K562 (cell line): ENCODE measurements around the gene ZNF541. TPM values are rescaled to one million over a fixed set of nuclear protein-coding genes. Genes with fewer than 3 reads are reported as not detected.

Source experiments
- ZNF407 ChIP-seq: fragments of 450-650 bp; IDR thresholded peaks from 2 replicates; pipeline ENCODE4 v1.6.1; 2016; ENCODE audit warnings: low read depth
- ZNF785 ChIP-seq: fragments of 250-450 bp; sonication (Bioruptor Pico); IDR thresholded peaks from 2 replicates; pipeline ENCODE4 v1.4.0; 2020; ENCODE audit warnings: mild to moderate bottlenecking
- polyA plus RNA-seq, 8 experiments: library from polyadenylated mRNA; depleted of rRNA in 4 of 8; stranded (reverse) in 5 of 8; unstranded in 3 of 8; fragments of >200 nt; fragmentation: Nextera tagmentation in 2 of 8; fragmentation: Illumina TruSeq in 1 of 8; extraction: Ambion mirVana in 2 of 8; extraction: Trizol in 1 of 8; gene quantifications; 2 replicates each; pipeline versions ENCODE4 v1.2.1 to v1.2.3, GENCODE V29; 2011 to 2014; ENCODE audit warnings: inconsistent platforms in 1 of 8, missing spikeins in 1 of 8
- total RNA-seq, 7 experiments: library from RNA; depleted of rRNA in 6 of 7; stranded (reverse); fragments of >200 nt in 6 of 7; fragmentation: Illumina TruSeq in 2 of 7; extraction: Trizol in 2 of 7; gene quantifications; 2 replicates each; pipeline versions ENCODE4 v1.2.1 to v1.2.3, GENCODE V29; 2011 to 2021; ENCODE audit warnings: low replicate concordance in 1 of 7

ZNF541 gene
- total and polyA plus RNA-seq, 9 of the 15 experiments (the other 6 are each of a cell fraction or from before 2014, with no cell fraction given) = 0.04 to 0.11 (median 0.05) TPM; not detected in 1

GRCh38 chr19:47564081-47564480 is 8.9 kb downstream of the ZNF541 start (continued):
- TF ChIP-seq ZNF407 (no peak), ZNF785 (CRISPR knock-in tag) (no peak)
